HG02943 (cell line): ENCODE results near the gene SMG1.
A peak's percentile ranks its signal among the peaks of the same experiment; 100 is the strongest.
"Not testable (repeated sequence)": the region's sequence is repeated elsewhere in the genome, so short reads cannot be mapped to it uniquely, and the experiment has no call there.

Source experiments
- ATAC-seq: cut with Tn5 transposase; IDR thresholded peaks from one replicate; pipeline ENCODE4 v1.9.1; 2021; ENCODE audit warnings: mild to moderate bottlenecking, low read depth, moderate library complexity; ENCODE audit not compliant: unreplicated experiment

Gene SMG1

GRCh38 chr16:18801145-18801972, 124.8 kb downstream of the SMG1 start, which contains the start of gene ARL6IP1:
Gene ARL6IP1 (minus strand): TSS chr16:18801549. CDS start chr16:18801466, 83 bp downstream.
- peak; percentile 95 for ATAC-seq

- ATAC-seq, result no peak
These were observed 125.4 kb downstream of the SMG1 start for GRCh38 chr16:18800775-18801144.

- no peak for ATAC-seq
These were observed 125.9 kb downstream of the SMG1 start for GRCh38 chr16:18800293-18800692.

- no peak for ATAC-seq
These were observed 126.7 kb downstream of the SMG1 start for GRCh38 chr16:18799500-18799899.

GRCh38 chr16:18797746-18798145, 128.5 kb downstream of the SMG1 start:
- no peak for ATAC-seq

GRCh38 chr16:18796377-18796776, 129.8 kb downstream of the SMG1 start:
- ATAC-seq, result no peak

GRCh38 chr16:18792836-18793433, 133.3 kb downstream of the SMG1 start:
- no peak for ATAC-seq

GRCh38 chr16:18789850-18790706, 136.1 kb downstream of the SMG1 start, which contains the start of gene RPS15A:
Gene RPS15A (minus strand): TSS chr16:18790334. CDS start chr16:18789113, 1,221 bp downstream.
- ATAC-seq, result peak; percentile 87

- ATAC-seq, result no peak
These were observed 136.7 kb downstream of the SMG1 start for GRCh38 chr16:18789515-18789849.

GRCh38 chr16:18788828-18789514, 137.2 kb downstream of the SMG1 start:
- no peak for ATAC-seq

- no peak for ATAC-seq
These were observed 141.1 kb downstream of the SMG1 start for GRCh38 chr16:18784917-18785623.

GRCh38 chr16:18783430-18784341, 142.5 kb downstream of the SMG1 start:
- no peak for ATAC-seq

- ATAC-seq, result no peak
These were observed 143.3 kb downstream of the SMG1 start for GRCh38 chr16:18782697-18783429.

GRCh38 chr16:18781232-18781631, 145.0 kb downstream of the SMG1 start:
- ATAC-seq, result not testable (repeated sequence)

GRCh38 chr16:18780460-18781026, 145.7 kb downstream of the SMG1 start:
- ATAC-seq, result not testable (repeated sequence)

- not testable (repeated sequence) for ATAC-seq
These were observed 148.5 kb downstream of the SMG1 start for GRCh38 chr16:18777664-18778063.

- not testable (repeated sequence) for ATAC-seq
These were observed 149.9 kb downstream of the SMG1 start for GRCh38 chr16:18776334-18776733.

- not testable (repeated sequence) for ATAC-seq
These were observed 151.6 kb downstream of the SMG1 start for GRCh38 chr16:18774651-18775050.
